CD4-positive, alpha-beta T cell treated with Interleukin-15 for 4 hours (primary cell): Measurements from ENCODE around the gene HDGFL1.

Source experiments
- DNase-seq: peaks from one replicate; pipeline ENCODE4 v3.0.0-alpha.2; 2020; ENCODE audit warnings: low spot score

HDGFL1 gene

GRCh38 chr6:22590423-22590822 lies 21.1 kb downstream of the HDGFL1 start:
- no peak for DNase-seq

- DNase-seq: no peak
These were observed 24.5 kb downstream of the HDGFL1 start for GRCh38 chr6:22593895-22594294.

- no peak for DNase-seq
These were observed 26.6 kb downstream of the HDGFL1 start for GRCh38 chr6:22596011-22596410.

- DNase-seq: no peak
These were observed 29.0 kb downstream of the HDGFL1 start for GRCh38 chr6:22598339-22598738.

GRCh38 chr6:22600059-22600458 lies 30.7 kb downstream of the HDGFL1 start:
- DNase-seq: no peak

GRCh38 chr6:22601984-22602383 lies 32.6 kb downstream of the HDGFL1 start:
- no peak for DNase-seq

- no peak for DNase-seq
These were observed 36.4 kb downstream of the HDGFL1 start for GRCh38 chr6:22605736-22606135.

- no peak for DNase-seq
These were observed 40.8 kb downstream of the HDGFL1 start for GRCh38 chr6:22610127-22610526.

- no peak for DNase-seq
These were observed 42.9 kb downstream of the HDGFL1 start for GRCh38 chr6:22612236-22612635.

- DNase-seq: no peak
These were observed 43.7 kb downstream of the HDGFL1 start for GRCh38 chr6:22613051-22613450.

GRCh38 chr6:22613695-22614094 lies 44.3 kb downstream of the HDGFL1 start:
- DNase-seq: no peak

- no peak for DNase-seq
These were observed 45.2 kb downstream of the HDGFL1 start for GRCh38 chr6:22614547-22614946.

GRCh38 chr6:22621028-22621427 lies 51.7 kb downstream of the HDGFL1 start:
- DNase-seq: no peak
